Thymus (tissue), 11 donors: Measurements from ENCODE around the gene FAAP100. TPM values are rescaled to one million over a fixed set of nuclear protein-coding genes. Genes with fewer than 3 reads are reported as not detected.
A peak's percentile ranks its signal among the peaks of the same experiment; 100 is the strongest.

Experiments used
- DNase-seq, 9 donors: peaks; one replicate each; pipeline ENCODE4 v3.0.0-alpha.2; 2013; ENCODE audit warnings: low spot score in 9 of 9, low read depth in 6 of 9, missing footprints in 1 of 9
- H3K27ac ChIP-seq, 2 donors: one replicate each; pipeline ENCODE4 v1.5.1; 2013; ENCODE audit warnings: control low read depth in 1 of 2, low read depth in 1 of 2, low read length in 1 of 2, mild to moderate bottlenecking in 1 of 2, moderate library complexity in 1 of 2
- H3K27me3 ChIP-seq, 2 donors: one replicate each; pipeline ENCODE4 v1.5.1; 2013; ENCODE audit warnings: low read length in 1 of 2; ENCODE audit not compliant: control insufficient read depth in 2 of 2, insufficient read depth in 1 of 2
- H3K36me3 ChIP-seq, 2 donors: one replicate each; pipeline ENCODE4 v1.5.1; 2013; ENCODE audit warnings: low read length in 1 of 2, mild to moderate bottlenecking in 1 of 2, moderate library complexity in 1 of 2; ENCODE audit not compliant: control insufficient read depth in 2 of 2, insufficient read depth in 2 of 2
- H3K4me1 ChIP-seq, 2 donors: one replicate each; pipeline ENCODE4 v1.5.1; 2013; ENCODE audit warnings: low read length in 2 of 2; ENCODE audit not compliant: control insufficient read depth in 2 of 2, insufficient read depth in 2 of 2
- H3K4me3 ChIP-seq, 2 donors: one replicate each; pipeline ENCODE4 v1.5.1; 2013; ENCODE audit warnings: low read length in 2 of 2, control low read depth in 1 of 2, mild to moderate bottlenecking in 1 of 2
- H3K9me3 ChIP-seq, 2 donors: one replicate each; pipeline ENCODE4 v1.5.1; 2013; ENCODE audit warnings: low read length in 1 of 2, mild to moderate bottlenecking in 1 of 2; ENCODE audit not compliant: control insufficient read depth in 2 of 2, insufficient read depth in 1 of 2
- WGBS: extraction: QIAGEN DNeasy Blood & Tissue Kit; methylation state at CpG from one replicate; pipeline ENCODE4 v1.1.7; 2013; 5-methylcytosine and 5-hydroxymethylcytosine counted together
- polyA plus RNA-seq: library from polyadenylated mRNA; stranded (reverse); fragments of 200-250 nt; gene quantifications from one replicate; pipeline ENCODE4 v1.2.3, GENCODE V29; 2013
- total RNA-seq: library from RNA; stranded (reverse); fragments of 120-200 nt; gene quantifications from one replicate; pipeline ENCODE4 v1.2.4, GENCODE V29; 2013
- donor health status: healthy.

The FAAP100 gene
- total and polyA plus RNA-seq, 2 donors, result 8.8 to 43.9 TPM

GRCh38 chr17:81551458-81552243 is 502 bp downstream of the FAAP100 start:
- H3K9me3 ChIP-seq, result no peaks in the 10 kb centered on the region
- 4% methylated on average over 69 of the region's 69 CpGs for WGBS
- H3K27me3 ChIP-seq, result no peaks in the 10 kb centered on the region
- peaks cover 15 to 28% of the 10 kb centered on the region in 2 donors for H3K4me1 ChIP-seq
- H3K36me3 ChIP-seq, result peaks cover 33 to 43% of the 10 kb centered on the region in 2 donors
- peak overlapping the region; percentile 81 to 87 for H3K4me3 ChIP-seq
- DNase-seq, result no peak
- H3K27ac ChIP-seq, result peak overlapping the region in 1 of 2 donors; percentile 67

- Histone ChIP-seq H3K9me3 (no peaks in the 10 kb centered on the region), H3K4me3 (peak overlapping the region in 1 of 2 donors; percentile 81), H3K27ac (no peak overlapping the region), H3K27me3 (no peaks in the 10 kb centered on the region), H3K4me1 (peaks cover 15 to 28% of the 10 kb centered on the region in 2 donors), H3K36me3 (peaks cover 40 to 43% of the 10 kb centered on the region in 2 donors)
- no peak for DNase-seq
- 95% methylated on average over 27 of the region's 27 CpGs for WGBS
These were observed 1.2 kb downstream of the FAAP100 start for GRCh38 chr17:81550830-81551457.

GRCh38 chr17:81550285-81550684 is 1.9 kb downstream of the FAAP100 start:
- WGBS, result 98% methylated on average over 15 of the region's 15 CpGs
- no peak for DNase-seq

GRCh38 chr17:81549826-81550225 is 2.3 kb downstream of the FAAP100 start:
- Histone ChIP-seq H3K9me3 (no peaks in the 10 kb centered on the region), H3K4me3 (no peak overlapping the region), H3K27ac (no peak overlapping the region), H3K36me3 (peaks cover 51% of the 10 kb centered on the region in 2 donors), H3K27me3 (no peaks in the 10 kb centered on the region), H3K4me1 (peaks cover 15 to 28% of the 10 kb centered on the region in 2 donors)
- DNase-seq, result no peak
- 95% methylated on average over 8 of the region's 8 CpGs for WGBS

More at GRCh38 chr17:81550285-81550684, 1.9 kb downstream of the FAAP100 start:
- Histone ChIP-seq H3K36me3 (peaks cover 47% of the 10 kb centered on the region in 2 donors), H3K27ac (no peak overlapping the region), H3K9me3 (no peaks in the 10 kb centered on the region), H3K4me1 (peaks cover 15 to 28% of the 10 kb centered on the region in 2 donors), H3K4me3 (no peak overlapping the region), H3K27me3 (no peaks in the 10 kb centered on the region)

GRCh38 chr17:81549031-81549557 is 3.1 kb downstream of the FAAP100 start:
- Histone ChIP-seq H3K4me3 (no peak overlapping the region), H3K36me3 (peaks cover 56 to 59% of the 10 kb centered on the region in 2 donors), H3K27ac (no peak overlapping the region), H3K27me3 (no peaks in the 10 kb centered on the region), H3K4me1 (peaks cover 15 to 25% of the 10 kb centered on the region in 2 donors), H3K9me3 (no peaks in the 10 kb centered on the region)
- WGBS, result 94% methylated on average over 15 of the region's 16 CpGs
- DNase-seq, result no peak

GRCh38 chr17:81547614-81547982 is 4.6 kb downstream of the FAAP100 start:
- Histone ChIP-seq H3K36me3 (peaks cover 69 to 73% of the 10 kb centered on the region in 2 donors), H3K27me3 (no peaks in the 10 kb centered on the region), H3K9me3 (no peaks in the 10 kb centered on the region), H3K4me1 (peaks cover 6 to 11% of the 10 kb centered on the region in 2 donors), H3K27ac (no peak overlapping the region), H3K4me3 (no peak overlapping the region)
- DNase-seq, result no peak
- WGBS, result 94% methylated on average over 14 of the region's 14 CpGs

- Histone ChIP-seq H3K4me1 (peaks cover 6 to 11% of the 10 kb centered on the region in 2 donors), H3K36me3 (peaks cover 73 to 78% of the 10 kb centered on the region in 2 donors), H3K27ac (no peak overlapping the region), H3K9me3 (no peaks in the 10 kb centered on the region), H3K4me3 (no peak overlapping the region), H3K27me3 (no peaks in the 10 kb centered on the region)
- 94% methylated on average over 36 of the region's 36 CpGs for WGBS
- no peak for DNase-seq
These were observed 5.1 kb downstream of the FAAP100 start for GRCh38 chr17:81546906-81547613.

GRCh38 chr17:81545160-81545949 is 6.8 kb downstream of the FAAP100 start:
- Histone ChIP-seq H3K36me3 (peaks cover 76 to 87% of the 10 kb centered on the region in 2 donors), H3K4me1 (no peaks in the 10 kb centered on the region), H3K9me3 (no peaks in the 10 kb centered on the region), H3K4me3 (no peak overlapping the region), H3K27ac (no peak overlapping the region), H3K27me3 (no peaks in the 10 kb centered on the region)
- WGBS, result 96% methylated on average over 24 of the region's 24 CpGs
- DNase-seq, result no peak
